Skeletal muscle tissue (tissue), 4 donors: Measurements from ENCODE around the gene VWA5B2. TPM values are rescaled to one million over a fixed set of nuclear protein-coding genes. Genes with fewer than 3 reads are reported as not detected.

Experiments
- H3K27ac ChIP-seq: one replicate; pipeline ENCODE4 v1.7.0; 2013; ENCODE audit warnings: mild to moderate bottlenecking, low read depth, low read length, inconsistent platforms
- H3K27me3 ChIP-seq, 3 donors: one replicate each; pipeline ENCODE4 v1.7.0; 2013; ENCODE audit warnings: low read length in 3 of 3; ENCODE audit not compliant: control insufficient read depth in 3 of 3, insufficient read depth in 3 of 3
- H3K36me3 ChIP-seq, 3 donors: one replicate each; pipeline ENCODE4 v1.7.0; 2013; ENCODE audit warnings: low read length in 3 of 3; ENCODE audit not compliant: control insufficient read depth in 3 of 3, insufficient read depth in 3 of 3
- H3K4me1 ChIP-seq, 3 donors: one replicate each; pipeline ENCODE4 v1.7.0; 2013; ENCODE audit warnings: low read length in 3 of 3, mild to moderate bottlenecking in 3 of 3; ENCODE audit not compliant: control insufficient read depth in 3 of 3, insufficient read depth in 3 of 3
- H3K4me3 ChIP-seq, 3 donors: one replicate each; pipeline ENCODE4 v1.7.0; 2013; ENCODE audit warnings: low read length in 3 of 3
- H3K9ac ChIP-seq, 3 donors: one replicate each; pipeline ENCODE4 v1.7.0; 2013; ENCODE audit warnings: low read length in 3 of 3, mild to moderate bottlenecking in 3 of 3, moderate library complexity in 2 of 3, low read depth in 1 of 3
- H3K9me3 ChIP-seq, 3 donors: one replicate each; pipeline ENCODE4 v1.7.0; 2013; ENCODE audit warnings: low read length in 3 of 3; ENCODE audit not compliant: control insufficient read depth in 3 of 3
- total RNA-seq: library from RNA; depleted of rRNA; stranded (reverse); fragments of >200 nt; gene quantifications from one replicate; pipeline ENCODE4 v1.2.3, GENCODE V29; 2014
- donor health status: Osteomylitis.

Gene VWA5B2
- total RNA-seq, 1 donor from 2014 or later = not detected

DNA sequence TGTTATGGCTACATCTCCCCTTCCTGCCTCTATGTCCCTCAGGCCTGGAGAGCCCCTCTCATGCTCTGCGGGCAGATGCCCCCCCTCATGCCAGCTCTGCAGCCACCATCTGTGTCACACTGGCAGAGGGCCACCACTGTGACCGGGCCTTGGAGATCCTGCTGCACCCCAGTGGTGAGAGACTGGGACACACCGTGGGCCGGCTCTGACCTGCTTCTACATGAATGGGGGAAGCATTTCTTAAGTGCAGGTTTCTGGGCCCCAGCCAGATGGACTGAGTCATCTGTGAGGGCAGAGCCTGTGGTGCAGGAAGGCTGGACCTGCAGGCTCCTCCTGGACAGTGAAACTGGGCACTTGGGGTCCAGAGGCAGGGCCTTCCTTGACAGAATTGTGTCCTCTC is 4.8 kb downstream of the VWA5B2 start:
- H3K27me3 ChIP-seq = peaks cover 40 to 65% (median 42%) of the 10 kb centered on the region in 3 donors

DNA sequence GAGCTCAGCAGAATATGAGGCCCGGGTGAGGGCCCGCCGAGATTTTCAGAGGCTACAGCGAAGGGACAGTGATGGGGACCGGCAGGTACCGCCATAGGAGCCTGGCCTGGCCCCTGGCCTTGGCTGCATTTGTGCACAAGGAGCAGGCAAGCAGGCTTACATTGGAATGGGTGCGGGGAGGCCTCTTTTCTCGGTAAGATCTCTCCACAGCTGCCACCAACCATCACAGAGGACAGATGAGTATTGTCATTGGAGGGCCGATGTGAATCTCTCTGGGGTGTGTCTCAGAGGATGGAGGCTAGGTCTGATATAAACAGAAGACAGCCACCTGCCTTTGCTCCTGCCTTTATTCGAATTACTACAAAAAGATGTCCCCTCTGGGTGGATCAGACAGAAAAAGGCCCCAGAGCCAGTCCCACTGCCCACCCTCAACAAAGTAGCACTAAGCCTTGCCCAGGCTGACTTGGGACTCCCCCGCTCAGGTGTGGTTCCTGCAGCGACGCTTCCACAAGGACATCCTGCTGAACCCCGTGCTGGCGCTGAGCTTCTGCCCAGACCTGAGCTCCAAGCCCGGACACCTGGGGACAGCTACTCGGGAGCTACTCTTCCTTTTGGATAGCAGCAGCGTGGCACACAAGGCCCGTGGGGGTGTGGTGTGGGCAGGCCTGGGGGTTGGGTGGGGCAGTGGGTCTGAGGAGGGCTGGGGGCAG is 5.4 kb downstream of the VWA5B2 start:
- Histone ChIP-seq H3K27ac (no peak overlapping the region), H3K27me3 (peaks cover 34 to 61% (median 40%) of the 10 kb centered on the region in 3 donors), H3K9ac (no peak overlapping the region), H3K36me3 (no peaks in the 10 kb centered on the region), H3K4me1 (peaks cover under 1 to 4% (median 3%) of the 10 kb centered on the region in 3 donors), H3K9me3 (no peaks in the 10 kb centered on the region), H3K4me3 (no peak overlapping the region)

More for the DNA sequence above, 4.8 kb downstream of the VWA5B2 start:
- Histone ChIP-seq H3K4me1 (peaks cover 5 to 10% (median 8%) of the 10 kb centered on the region in 3 donors), H3K27ac (no peak overlapping the region), H3K9me3 (no peaks in the 10 kb centered on the region), H3K9ac (no peak overlapping the region), H3K4me3 (no peak overlapping the region), H3K36me3 (no peaks in the 10 kb centered on the region)

- H3K4me1 ChIP-seq = no peaks in the 10 kb centered on the region
- H3K4me3 ChIP-seq = no peak overlapping the region
- no peak overlapping the region for H3K27ac ChIP-seq
- H3K27me3 ChIP-seq = peaks cover 33 to 55% (median 34%) of the 10 kb centered on the region in 3 donors
- no peak overlapping the region for H3K9ac ChIP-seq
- no peaks in the 10 kb centered on the region for H3K36me3 ChIP-seq
- H3K9me3 ChIP-seq = no peaks in the 10 kb centered on the region
Observed at GRCh38 chr3:184235381-184236032, 6.1 kb downstream of the VWA5B2 start.

GRCh38 chr3:184236033-184236410 is 6.6 kb downstream of the VWA5B2 start:
- no peaks in the 10 kb centered on the region for H3K4me1 ChIP-seq
- peaks cover 28 to 50% (median 29%) of the 10 kb centered on the region in 3 donors for H3K27me3 ChIP-seq
- H3K36me3 ChIP-seq = no peaks in the 10 kb centered on the region

GRCh38 chr3:184236636-184237035 is 7.3 kb downstream of the VWA5B2 start:
- H3K27ac ChIP-seq = no peak overlapping the region
- peaks cover 22 to 44% (median 23%) of the 10 kb centered on the region in 3 donors for H3K27me3 ChIP-seq

More at GRCh38 chr3:184236033-184236410, 6.6 kb downstream of the VWA5B2 start:
- Histone ChIP-seq H3K9me3 (no peaks in the 10 kb centered on the region), H3K9ac (no peak overlapping the region), H3K27ac (no peak overlapping the region), H3K4me3 (no peak overlapping the region)

GRCh38 chr3:184237211-184237610 is 7.8 kb downstream of the VWA5B2 start:
- no peaks in the 10 kb centered on the region for H3K9me3 ChIP-seq
- peaks cover 2 to 4% (median 3%) of the 10 kb centered on the region in 3 donors for H3K36me3 ChIP-seq
- H3K4me3 ChIP-seq = no peak overlapping the region
- no peak overlapping the region for H3K9ac ChIP-seq
- no peak overlapping the region for H3K27ac ChIP-seq
- H3K4me1 ChIP-seq = peaks cover 0 to 5% (median 0%) of the 10 kb centered on the region in 3 donors
- H3K27me3 ChIP-seq = peaks cover 17 to 38% (median 18%) of the 10 kb centered on the region in 3 donors

More at GRCh38 chr3:184236636-184237035, 7.3 kb downstream of the VWA5B2 start:
- Histone ChIP-seq H3K9me3 (no peaks in the 10 kb centered on the region), H3K9ac (no peak overlapping the region), H3K36me3 (no peaks in the 10 kb centered on the region), H3K4me3 (no peak overlapping the region), H3K4me1 (peaks cover 0 to under 1% (median 0%) of the 10 kb centered on the region in 3 donors)

GRCh38 chr3:184237807-184238206 is 8.4 kb downstream of the VWA5B2 start:
- H3K36me3 ChIP-seq = peaks cover 8 to 10% (median 9%) of the 10 kb centered on the region in 3 donors
- no peak overlapping the region for H3K27ac ChIP-seq
- peaks cover 0 to 5% (median 0%) of the 10 kb centered on the region in 3 donors for H3K4me1 ChIP-seq
- no peak overlapping the region for H3K9ac ChIP-seq
- peaks cover 12 to 32% (median 14%) of the 10 kb centered on the region in 3 donors for H3K27me3 ChIP-seq
- H3K9me3 ChIP-seq = no peaks in the 10 kb centered on the region
- H3K4me3 ChIP-seq = no peak overlapping the region

GRCh38 chr3:184238246-184238818 is 8.9 kb downstream of the VWA5B2 start:
- Histone ChIP-seq H3K4me3 (no peak overlapping the region), H3K36me3 (peaks cover 11 to 15% (median 13%) of the 10 kb centered on the region in 3 donors), H3K9ac (no peak overlapping the region), H3K4me1 (peaks cover 0 to 5% (median 0%) of the 10 kb centered on the region in 3 donors), H3K27me3 (peaks cover 8 to 27% (median 9%) of the 10 kb centered on the region in 3 donors), H3K27ac (no peak overlapping the region), H3K9me3 (no peaks in the 10 kb centered on the region)

- Histone ChIP-seq H3K4me1 (peaks cover 0 to 5% (median 0%) of the 10 kb centered on the region in 3 donors), H3K27ac (no peak overlapping the region), H3K9me3 (no peaks in the 10 kb centered on the region), H3K36me3 (peaks cover 20 to 24% (median 22%) of the 10 kb centered on the region in 3 donors), H3K27me3 (peaks cover 5 to 24% (median 7%) of the 10 kb centered on the region in 3 donors), H3K9ac (no peak overlapping the region), H3K4me3 (no peak overlapping the region)
Observed at GRCh38 chr3:184239221-184239620, 9.8 kb downstream of the VWA5B2 start.
